HepG2 (cell line): ENCODE results near the gene KAZALD1. TPM values are rescaled to one million over a fixed set of nuclear protein-coding genes. Genes with fewer than 3 reads are reported as not detected.

Experiments
- LCORL ChIP-seq, 2 experiments: fragments of 450-650 bp in 1 of 2; sonication (generic) in 1 of 2; formaldehyde crosslinking in 1 of 2; IDR thresholded peaks; 2 replicates each; pipeline versions ENCODE4 v1.5.0 to v1.6.1; 2017 to 2020; ENCODE audit warnings: antibody characterized with exemption in 1 of 2, missing genetic modification reagents in 1 of 2
- RFXAP ChIP-seq: sonication (generic); formaldehyde crosslinking; IDR thresholded peaks from 2 replicates; pipeline ENCODE4 v1.4.0; 2020; ENCODE audit warnings: missing genetic modification reagents, borderline replicate concordance
- SNAPC4 ChIP-seq: sonication (generic); formaldehyde crosslinking; IDR thresholded peaks from 2 replicates; pipeline ENCODE4 v1.4.0; 2020; ENCODE audit warnings: mild to moderate bottlenecking, missing genetic modification reagents
- STAG1 ChIP-seq: sonication (generic); formaldehyde crosslinking; IDR thresholded peaks from 2 replicates; pipeline ENCODE4 v1.4.0; 2020; ENCODE audit warnings: missing genetic modification reagents
- TOPORS ChIP-seq: sonication (generic); formaldehyde crosslinking; IDR thresholded peaks from 2 replicates; pipeline ENCODE4 v1.8.0; 2023; ENCODE audit warnings: mild to moderate bottlenecking, missing genetic modification reagents
- ZBTB7B ChIP-seq: sonication (generic); formaldehyde crosslinking; IDR thresholded peaks from 2 replicates; pipeline ENCODE4 v1.4.0; 2020; ENCODE audit warnings: missing genetic modification reagents
- ZNF362 ChIP-seq: sonication (generic); formaldehyde crosslinking; IDR thresholded peaks from 2 replicates; pipeline ENCODE4 v1.4.0; 2020; ENCODE audit warnings: missing genetic modification reagents, mild to moderate bottlenecking, borderline replicate concordance
- ZNF670 ChIP-seq: sonication (generic); formaldehyde crosslinking; IDR thresholded peaks from 2 replicates; pipeline ENCODE4 v1.8.0; 2022; ENCODE audit warnings: mild to moderate bottlenecking, missing genetic modification reagents, borderline replicate concordance
- polyA plus RNA-seq, 8 experiments: library from polyadenylated mRNA; depleted of rRNA in 3 of 8; stranded (reverse) in 7 of 8; unstranded in 1 of 8; fragments of >200 nt; fragmentation: Illumina TruSeq in 4 of 8; extraction: Trizol in 4 of 8; gene quantifications; 2 replicates each; pipeline versions ENCODE4 v1.2.1 to v1.2.3, GENCODE V29; 2011 to 2016; ENCODE audit warnings: low read depth in 4 of 8, missing spikeins in 1 of 8, mixed read lengths in 1 of 8; ENCODE audit not compliant: insufficient read depth in 1 of 8
- total RNA-seq, 5 experiments: library from RNA; depleted of rRNA; stranded (reverse); fragments of >200 nt; fragmentation: Illumina TruSeq; extraction: Trizol; gene quantifications; 2 replicates each; pipeline ENCODE4 v1.2.3, GENCODE V29; 2016; ENCODE audit warnings: low read depth in 1 of 5
- TF ChIP-seq, protein P1 (sequence below): sonication (generic); formaldehyde crosslinking; IDR thresholded peaks from 2 replicates; pipeline ENCODE4 v1.4.0; 2020; ENCODE audit warnings: missing genetic modification reagents
- TF ChIP-seq, protein P2 (sequence below): sonication (generic); formaldehyde crosslinking; IDR thresholded peaks from 2 replicates; pipeline ENCODE4 v1.5.1; 2020; ENCODE audit warnings: missing genetic modification reagents, mild to moderate bottlenecking, borderline replicate concordance
- TF ChIP-seq, protein P3 (sequence below): sonication (generic); formaldehyde crosslinking; IDR thresholded peaks from 2 replicates; pipeline ENCODE4 v1.5.0; 2020; ENCODE audit warnings: mild to moderate bottlenecking, missing genetic modification reagents, borderline replicate concordance

KAZALD1 gene
- total and polyA plus RNA-seq, 2 of the 13 experiments (the other 11 are each of a cell fraction or from before 2014, with no cell fraction given), result 16.7 to 27.7 TPM

DNA sequence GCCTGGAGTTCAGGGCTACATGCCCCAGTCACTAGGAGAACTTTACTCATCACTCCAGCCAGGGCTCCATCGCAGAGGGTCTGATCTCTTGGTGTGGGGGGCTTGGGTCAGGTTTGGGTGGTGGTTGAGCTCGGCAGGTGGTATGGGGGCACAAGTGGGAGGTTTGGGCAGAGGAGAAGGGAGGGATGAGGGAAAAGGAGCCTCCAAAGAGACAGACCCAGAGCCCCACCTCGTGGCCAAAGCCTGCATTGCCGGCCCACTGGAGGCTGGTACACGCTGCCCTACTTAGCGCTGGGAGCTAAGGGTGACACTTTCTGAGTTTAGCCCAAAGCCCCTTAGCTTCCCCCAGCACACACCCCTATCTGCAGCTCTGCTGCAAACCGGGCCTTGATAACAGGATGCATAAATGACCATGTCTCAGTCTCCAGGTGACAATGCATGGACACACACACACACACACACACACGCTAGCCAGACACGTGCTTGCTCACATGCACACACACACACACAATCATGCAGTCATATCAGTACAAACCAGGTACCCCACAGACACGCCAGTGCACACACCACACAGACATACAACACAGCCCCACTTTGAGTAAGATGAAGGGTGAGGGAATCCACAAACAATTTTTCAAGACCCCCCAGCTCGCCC, 47.4 kb upstream of the KAZALD1 start (continued):
- peak; percentile 28; the same call in 1 of the 2 replicates for TF ChIP-seq SNAPC4 (CRISPR knock-in tag)
- TF ChIP-seq TOPORS (CRISPR knock-in tag), result no peak
- TF ChIP-seq LCORL (IDR thresholded peaks at IDR 0.05), result no peak
- peak; percentile 67; the same call in 1 of the 2 replicates for TF ChIP-seq LCORL (CRISPR knock-in tag; IDR thresholded peaks at IDR 0.05)
- TF ChIP-seq, protein P1, sequence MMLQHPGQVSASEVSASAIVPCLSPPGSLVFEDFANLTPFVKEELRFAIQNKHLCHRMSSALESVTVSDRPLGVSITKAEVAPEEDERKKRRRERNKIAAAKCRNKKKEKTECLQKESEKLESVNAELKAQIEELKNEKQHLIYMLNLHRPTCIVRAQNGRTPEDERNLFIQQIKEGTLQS (CRISPR knock-in tag), result no peak
- TF ChIP-seq ZBTB7B (CRISPR knock-in tag), result peak; percentile 50; the same call in 1 of the 2 replicates
- TF ChIP-seq ZNF362, result no peak
- TF ChIP-seq, protein P2, sequence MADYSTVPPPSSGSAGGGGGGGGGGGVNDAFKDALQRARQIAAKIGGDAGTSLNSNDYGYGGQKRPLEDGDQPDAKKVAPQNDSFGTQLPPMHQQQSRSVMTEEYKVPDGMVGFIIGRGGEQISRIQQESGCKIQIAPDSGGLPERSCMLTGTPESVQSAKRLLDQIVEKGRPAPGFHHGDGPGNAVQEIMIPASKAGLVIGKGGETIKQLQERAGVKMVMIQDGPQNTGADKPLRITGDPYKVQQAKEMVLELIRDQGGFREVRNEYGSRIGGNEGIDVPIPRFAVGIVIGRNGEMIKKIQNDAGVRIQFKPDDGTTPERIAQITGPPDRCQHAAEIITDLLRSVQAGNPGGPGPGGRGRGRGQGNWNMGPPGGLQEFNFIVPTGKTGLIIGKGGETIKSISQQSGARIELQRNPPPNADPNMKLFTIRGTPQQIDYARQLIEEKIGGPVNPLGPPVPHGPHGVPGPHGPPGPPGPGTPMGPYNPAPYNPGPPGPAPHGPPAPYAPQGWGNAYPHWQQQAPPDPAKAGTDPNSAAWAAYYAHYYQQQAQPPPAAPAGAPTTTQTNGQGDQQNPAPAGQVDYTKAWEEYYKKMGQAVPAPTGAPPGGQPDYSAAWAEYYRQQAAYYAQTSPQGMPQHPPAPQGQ (CRISPR knock-in tag), result no peak
- peak; percentile 89 for TF ChIP-seq STAG1 (CRISPR knock-in tag)
- TF ChIP-seq, protein P3, sequence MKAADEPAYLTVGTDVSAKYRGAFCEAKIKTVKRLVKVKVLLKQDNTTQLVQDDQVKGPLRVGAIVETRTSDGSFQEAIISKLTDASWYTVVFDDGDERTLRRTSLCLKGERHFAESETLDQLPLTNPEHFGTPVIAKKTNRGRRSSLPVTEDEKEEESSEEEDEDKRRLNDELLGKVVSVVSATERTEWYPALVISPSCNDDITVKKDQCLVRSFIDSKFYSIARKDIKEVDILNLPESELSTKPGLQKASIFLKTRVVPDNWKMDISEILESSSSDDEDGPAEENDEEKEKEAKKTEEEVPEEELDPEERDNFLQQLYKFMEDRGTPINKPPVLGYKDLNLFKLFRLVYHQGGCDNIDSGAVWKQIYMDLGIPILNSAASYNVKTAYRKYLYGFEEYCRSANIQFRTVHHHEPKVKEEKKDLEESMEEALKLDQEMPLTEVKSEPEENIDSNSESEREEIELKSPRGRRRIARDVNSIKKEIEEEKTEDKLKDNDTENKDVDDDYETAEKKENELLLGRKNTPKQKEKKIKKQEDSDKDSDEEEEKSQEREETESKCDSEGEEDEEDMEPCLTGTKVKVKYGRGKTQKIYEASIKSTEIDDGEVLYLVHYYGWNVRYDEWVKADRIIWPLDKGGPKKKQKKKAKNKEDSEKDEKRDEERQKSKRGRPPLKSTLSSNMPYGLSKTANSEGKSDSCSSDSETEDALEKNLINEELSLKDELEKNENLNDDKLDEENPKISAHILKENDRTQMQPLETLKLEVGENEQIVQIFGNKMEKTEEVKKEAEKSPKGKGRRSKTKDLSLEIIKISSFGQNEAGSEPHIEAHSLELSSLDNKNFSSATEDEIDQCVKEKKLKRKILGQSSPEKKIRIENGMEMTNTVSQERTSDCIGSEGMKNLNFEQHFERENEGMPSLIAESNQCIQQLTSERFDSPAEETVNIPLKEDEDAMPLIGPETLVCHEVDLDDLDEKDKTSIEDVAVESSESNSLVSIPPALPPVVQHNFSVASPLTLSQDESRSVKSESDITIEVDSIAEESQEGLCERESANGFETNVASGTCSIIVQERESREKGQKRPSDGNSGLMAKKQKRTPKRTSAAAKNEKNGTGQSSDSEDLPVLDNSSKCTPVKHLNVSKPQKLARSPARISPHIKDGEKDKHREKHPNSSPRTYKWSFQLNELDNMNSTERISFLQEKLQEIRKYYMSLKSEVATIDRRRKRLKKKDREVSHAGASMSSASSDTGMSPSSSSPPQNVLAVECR (CRISPR knock-in tag), result peak; percentile 37; the same call in 1 of the 2 replicates
- 0 out of 2 replicates have a peak, but pooled peaks have one; percentile 31 for TF ChIP-seq RFXAP
- no peak for TF ChIP-seq ZNF670 (CRISPR knock-in tag)
